ENCODE results near the gene BAK1.

Gene BAK1

DNA sequence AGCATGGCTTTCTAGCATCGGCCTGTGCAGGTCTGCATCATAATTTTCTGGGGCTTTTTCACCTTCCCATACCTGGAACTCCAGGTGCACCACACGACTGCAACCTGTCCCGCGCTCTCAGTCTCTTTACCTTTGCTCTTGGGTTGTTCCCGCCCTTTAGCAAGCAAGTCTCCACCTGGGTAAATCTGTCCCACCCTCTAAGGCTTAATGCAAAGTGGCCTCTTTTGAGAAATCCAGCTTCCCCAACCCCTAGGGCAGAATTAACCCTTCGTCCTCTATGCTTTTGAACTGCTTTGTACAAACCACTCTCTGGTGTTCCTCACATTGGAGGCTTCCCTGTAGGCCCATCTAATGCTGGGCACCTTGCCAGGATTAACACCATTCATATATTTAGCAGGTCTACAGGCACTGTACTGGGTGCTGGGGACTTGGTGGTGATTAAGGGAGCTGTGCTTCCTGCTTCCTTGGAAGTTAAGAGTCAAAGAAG lies 43.9 kb upstream of the BAK1 start:
- no peak overlapping the region for H2AFZ ChIP-seq (ENCODE audit: low read depth, low read length)
- H3K4me3 ChIP-seq (ENCODE audit: low read length), result no peak overlapping the region
- H3K9me3 ChIP-seq (ENCODE audit: insufficient read depth, low read length), result no peaks in the 10 kb centered on the region
- peaks cover 40% of the 10 kb centered on the region for H3K79me2 ChIP-seq (ENCODE audit: low read length)
- H3K27ac ChIP-seq (ENCODE audit: low read length), result no peak overlapping the region
- H3K4me2 ChIP-seq (ENCODE audit: low read length), result no peak overlapping the region
- no peak for TF ChIP-seq EZH2phosphoT487 (IDR thresholded peaks at IDR 0.05; ENCODE audit: low read depth)
- TF ChIP-seq, protein P1, sequence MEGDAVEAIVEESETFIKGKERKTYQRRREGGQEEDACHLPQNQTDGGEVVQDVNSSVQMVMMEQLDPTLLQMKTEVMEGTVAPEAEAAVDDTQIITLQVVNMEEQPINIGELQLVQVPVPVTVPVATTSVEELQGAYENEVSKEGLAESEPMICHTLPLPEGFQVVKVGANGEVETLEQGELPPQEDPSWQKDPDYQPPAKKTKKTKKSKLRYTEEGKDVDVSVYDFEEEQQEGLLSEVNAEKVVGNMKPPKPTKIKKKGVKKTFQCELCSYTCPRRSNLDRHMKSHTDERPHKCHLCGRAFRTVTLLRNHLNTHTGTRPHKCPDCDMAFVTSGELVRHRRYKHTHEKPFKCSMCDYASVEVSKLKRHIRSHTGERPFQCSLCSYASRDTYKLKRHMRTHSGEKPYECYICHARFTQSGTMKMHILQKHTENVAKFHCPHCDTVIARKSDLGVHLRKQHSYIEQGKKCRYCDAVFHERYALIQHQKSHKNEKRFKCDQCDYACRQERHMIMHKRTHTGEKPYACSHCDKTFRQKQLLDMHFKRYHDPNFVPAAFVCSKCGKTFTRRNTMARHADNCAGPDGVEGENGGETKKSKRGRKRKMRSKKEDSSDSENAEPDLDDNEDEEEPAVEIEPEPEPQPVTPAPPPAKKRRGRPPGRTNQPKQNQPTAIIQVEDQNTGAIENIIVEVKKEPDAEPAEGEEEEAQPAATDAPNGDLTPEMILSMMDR (IDR thresholded peaks at IDR 0.05; ENCODE audit: low read depth, low read length), result no peak
- H3K36me3 ChIP-seq (replicated peaks; ENCODE audit: low read depth, low read length), result peaks cover 7% of the 10 kb centered on the region
- no peaks in the 10 kb centered on the region for H3K27me3 ChIP-seq (ENCODE audit: low read depth, low read length)
- H4K20me1 ChIP-seq (ENCODE audit: insufficient read depth, low read length), result peaks cover 20% of the 10 kb centered on the region
- H3K4me1 ChIP-seq (ENCODE audit: low read length), result peaks cover 15% of the 10 kb centered on the region
- no peak overlapping the region for H3K9ac ChIP-seq (ENCODE audit: low read length)

DNA sequence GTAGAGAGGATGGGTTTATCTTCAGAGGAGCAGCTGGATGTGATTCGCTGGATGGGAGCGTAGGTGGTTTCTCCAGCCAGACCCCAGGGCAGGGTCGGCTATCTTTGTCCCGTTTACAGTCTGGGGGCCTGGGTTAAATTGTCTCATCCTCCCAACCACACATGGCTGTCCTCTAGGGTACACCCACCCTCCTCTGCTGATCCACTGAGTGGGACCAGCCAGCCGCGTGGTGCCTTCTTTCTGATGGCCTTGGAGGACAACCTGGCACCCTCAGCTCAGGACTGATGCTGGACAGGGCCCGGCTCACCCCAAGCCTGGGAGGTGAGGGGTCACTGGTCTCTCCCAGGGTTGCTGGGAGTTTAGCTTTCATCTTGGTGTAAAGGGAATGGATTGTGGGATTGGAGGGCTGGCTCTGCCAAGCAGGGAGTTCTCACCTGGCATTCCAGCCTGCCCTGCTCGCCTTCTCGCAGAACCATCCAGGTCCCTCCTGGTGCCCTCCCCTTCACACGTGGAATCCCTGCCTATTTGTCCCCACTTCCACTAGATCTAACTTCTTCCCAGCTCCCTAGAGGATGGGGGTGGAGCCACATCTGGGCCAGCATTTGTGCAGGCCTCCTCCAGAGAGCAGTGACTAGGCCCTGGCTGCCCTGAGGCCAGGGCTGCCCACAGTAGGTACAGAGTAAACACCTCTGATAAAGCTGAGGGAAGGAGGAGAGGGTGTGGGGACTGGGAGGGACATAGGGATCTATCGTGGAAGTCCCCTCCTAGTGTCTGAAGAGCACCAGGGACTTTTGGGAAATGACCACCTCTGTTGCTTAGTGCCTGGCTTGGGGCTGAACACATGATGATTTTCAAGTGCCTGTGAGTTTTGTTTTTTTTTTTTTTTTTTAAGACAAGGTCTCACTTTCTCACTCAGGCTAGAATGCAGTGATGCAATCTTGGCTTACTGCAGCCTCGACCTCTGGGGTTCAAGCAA lies 42.7 kb upstream of the BAK1 start:
- peak overlapping the region; percentile 98 for H3K9ac ChIP-seq (ENCODE audit: low read length)
- H3K79me2 ChIP-seq (ENCODE audit: low read length), result peaks cover 31% of the 10 kb centered on the region
- H3K4me1 ChIP-seq (ENCODE audit: low read length), result peaks cover 15% of the 10 kb centered on the region
- peak overlapping the region; percentile 97 for H3K4me3 ChIP-seq (ENCODE audit: low read length)
- peaks cover 7% of the 10 kb centered on the region for H3K36me3 ChIP-seq (replicated peaks; ENCODE audit: low read depth, low read length)
- peaks cover 20% of the 10 kb centered on the region for H4K20me1 ChIP-seq (ENCODE audit: insufficient read depth, low read length)
- H3K27ac ChIP-seq (ENCODE audit: low read length), result no peak overlapping the region
- H3K4me2 ChIP-seq (ENCODE audit: low read length), result peak overlapping the region; percentile 95
- H2AFZ ChIP-seq (ENCODE audit: low read depth, low read length), result no peak overlapping the region
- no peaks in the 10 kb centered on the region for H3K9me3 ChIP-seq (ENCODE audit: insufficient read depth, low read length)
- H3K27me3 ChIP-seq (ENCODE audit: low read depth, low read length), result no peaks in the 10 kb centered on the region
- TF ChIP-seq, protein P1 (IDR thresholded peaks at IDR 0.05; ENCODE audit: low read depth, low read length), result no peak
- TF ChIP-seq EZH2phosphoT487 (IDR thresholded peaks at IDR 0.05; ENCODE audit: low read depth), result no peak

DNA sequence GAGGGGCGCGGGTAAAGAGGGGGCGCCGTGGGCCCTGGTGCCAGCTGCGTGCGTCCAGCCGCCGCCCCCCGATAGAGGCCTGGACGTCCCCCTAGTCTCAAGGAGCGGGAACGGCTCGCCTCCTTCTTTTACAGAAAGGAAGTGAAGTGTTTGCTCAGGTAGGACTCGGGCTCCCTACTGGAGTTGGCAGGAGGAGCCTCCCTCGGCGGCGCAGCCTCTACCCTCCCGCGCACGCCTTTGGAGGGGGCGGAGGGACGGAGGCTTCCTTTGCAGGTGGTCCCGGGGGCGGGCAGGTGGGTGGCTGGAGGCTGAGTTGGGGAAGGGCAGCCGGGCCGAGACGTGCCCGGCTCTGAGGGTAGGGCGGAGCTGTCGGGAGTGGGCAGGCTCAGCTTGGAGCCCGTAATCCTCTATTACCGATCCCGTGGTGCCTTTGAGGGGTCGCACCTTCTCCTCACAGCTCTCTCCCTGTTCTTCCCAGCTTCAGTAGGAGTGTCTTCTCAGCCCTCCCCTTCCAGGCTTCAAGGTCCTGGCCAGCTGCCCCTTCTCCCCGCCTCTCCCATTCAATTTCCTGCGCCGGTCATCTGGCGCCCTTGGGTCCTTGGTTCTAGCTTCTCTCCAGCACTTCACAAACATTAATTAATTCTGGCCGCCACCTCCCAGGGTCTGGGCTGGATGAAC lies 41.8 kb upstream of the BAK1 start:
- Histone ChIP-seq H3K9ac (ENCODE audit: low read length) (peak overlapping the region; percentile 98), H2AFZ (ENCODE audit: low read depth, low read length) (peak overlapping the region; percentile 57; the same call in 1 of the 2 replicates)

More for the DNA sequence above, 41.8 kb upstream of the BAK1 start:
- H4K20me1 ChIP-seq (ENCODE audit: insufficient read depth, low read length), result peaks cover 20% of the 10 kb centered on the region
- peak overlapping the region; percentile 97 for H3K4me3 ChIP-seq (ENCODE audit: low read length)
- peak overlapping the region; percentile 59 for H3K27ac ChIP-seq (ENCODE audit: low read length)
- H3K9me3 ChIP-seq (ENCODE audit: insufficient read depth, low read length), result no peaks in the 10 kb centered on the region
- no peaks in the 10 kb centered on the region for H3K27me3 ChIP-seq (ENCODE audit: low read depth, low read length)
- TF ChIP-seq EZH2phosphoT487 (IDR thresholded peaks at IDR 0.05; ENCODE audit: low read depth), result no peak
- TF ChIP-seq, protein P1 (IDR thresholded peaks at IDR 0.05; ENCODE audit: low read depth, low read length), result no peak
- H3K4me1 ChIP-seq (ENCODE audit: low read length), result peaks cover 15% of the 10 kb centered on the region
- H3K36me3 ChIP-seq (replicated peaks; ENCODE audit: low read depth, low read length), result peaks cover 7% of the 10 kb centered on the region
- H3K79me2 ChIP-seq (ENCODE audit: low read length), result peaks cover 31% of the 10 kb centered on the region
- peak overlapping the region; percentile 95 for H3K4me2 ChIP-seq (ENCODE audit: low read length)
